ENCODE measurements around the gene RBM47. TPM values are rescaled to one million over a fixed set of nuclear protein-coding genes. Genes with fewer than 3 reads are reported as not detected.
"Not testable (repeated sequence)": the region's sequence is repeated elsewhere in the genome, so short reads cannot be mapped to it uniquely, and the experiment has no call there.

The RBM47 gene
- total RNA-seq, 1 donor from 2014 or later: 0.11 TPM

- no peaks in the 10 kb centered on the region for H3K4me1 Mint-ChIP-seq (ENCODE audit: unreplicated experiment)
- peaks cover 4% of the 10 kb centered on the region for H3K27me3 Mint-ChIP-seq (ENCODE audit: unreplicated experiment)
- H3K27ac Mint-ChIP-seq (ENCODE audit: unreplicated experiment): no peak overlapping the region
- peaks cover 4% of the 10 kb centered on the region for H3K9me3 Mint-ChIP-seq (ENCODE audit: unreplicated experiment)
- no peak for TF ChIP-seq CTCF (IDR thresholded peaks at IDR 0.05)
- H3K4me3 Mint-ChIP-seq (ENCODE audit: unreplicated experiment): no peak overlapping the region
- no peak for DNase-seq (ENCODE audit: extremely low spot score, unreplicated experiment)
- no peaks in the 10 kb centered on the region for H3K36me3 Mint-ChIP-seq (ENCODE audit: unreplicated experiment)
Observed at GRCh38 chr4:40417941-40418340, 211.7 kb downstream of the RBM47 start.

- Mint-ChIP-seq H3K27me3 (ENCODE audit: unreplicated experiment) (peaks cover 10% of the 10 kb centered on the region), H3K4me3 (ENCODE audit: unreplicated experiment) (no peak overlapping the region), H3K9me3 (ENCODE audit: unreplicated experiment) (peaks cover 4% of the 10 kb centered on the region), H3K36me3 (ENCODE audit: unreplicated experiment) (no peaks in the 10 kb centered on the region), H3K27ac (ENCODE audit: unreplicated experiment) (no peak overlapping the region), H3K4me1 (ENCODE audit: unreplicated experiment) (no peaks in the 10 kb centered on the region)
- no peak for DNase-seq (ENCODE audit: extremely low spot score, unreplicated experiment)
- TF ChIP-seq CTCF (IDR thresholded peaks at IDR 0.05): no peak
Observed at GRCh38 chr4:40414673-40415072, 215.0 kb downstream of the RBM47 start.

GRCh38 chr4:40412866-40413795 is 216.5 kb downstream of the RBM47 start:
- Mint-ChIP-seq H3K27me3 (ENCODE audit: unreplicated experiment) (peaks cover 10% of the 10 kb centered on the region), H3K4me1 (ENCODE audit: unreplicated experiment) (no peaks in the 10 kb centered on the region), H3K36me3 (ENCODE audit: unreplicated experiment) (no peaks in the 10 kb centered on the region), H3K4me3 (ENCODE audit: unreplicated experiment) (no peak overlapping the region), H3K9me3 (ENCODE audit: unreplicated experiment) (no peaks in the 10 kb centered on the region), H3K27ac (ENCODE audit: unreplicated experiment) (no peak overlapping the region)
- no peak for TF ChIP-seq CTCF (IDR thresholded peaks at IDR 0.05)
- DNase-seq (ENCODE audit: extremely low spot score, unreplicated experiment): no peak

- no peaks in the 10 kb centered on the region for H3K4me1 Mint-ChIP-seq (ENCODE audit: unreplicated experiment)
- H3K36me3 Mint-ChIP-seq (ENCODE audit: unreplicated experiment): no peaks in the 10 kb centered on the region
- H3K9me3 Mint-ChIP-seq (ENCODE audit: unreplicated experiment): no peaks in the 10 kb centered on the region
- no peak overlapping the region for H3K27ac Mint-ChIP-seq (ENCODE audit: unreplicated experiment)
- no peak for DNase-seq (ENCODE audit: extremely low spot score, unreplicated experiment)
- TF ChIP-seq CTCF (IDR thresholded peaks at IDR 0.05): no peak
- H3K27me3 Mint-ChIP-seq (ENCODE audit: unreplicated experiment): peaks cover 10% of the 10 kb centered on the region
- no peak overlapping the region for H3K4me3 Mint-ChIP-seq (ENCODE audit: unreplicated experiment)
Observed at GRCh38 chr4:40412388-40412787, 217.3 kb downstream of the RBM47 start.

GRCh38 chr4:40409835-40410234 is 219.8 kb downstream of the RBM47 start:
- Mint-ChIP-seq H3K36me3 (ENCODE audit: unreplicated experiment) (no peaks in the 10 kb centered on the region), H3K27ac (ENCODE audit: unreplicated experiment) (no peak overlapping the region), H3K9me3 (ENCODE audit: unreplicated experiment) (no peaks in the 10 kb centered on the region), H3K27me3 (ENCODE audit: unreplicated experiment) (peaks cover 10% of the 10 kb centered on the region), H3K4me1 (ENCODE audit: unreplicated experiment) (no peaks in the 10 kb centered on the region), H3K4me3 (ENCODE audit: unreplicated experiment) (no peak overlapping the region)
- DNase-seq (ENCODE audit: extremely low spot score, unreplicated experiment): no peak
- no peak for TF ChIP-seq CTCF (IDR thresholded peaks at IDR 0.05)

GRCh38 chr4:40407468-40407867 is 222.2 kb downstream of the RBM47 start:
- not testable (repeated sequence) for H3K4me1 Mint-ChIP-seq (ENCODE audit: unreplicated experiment); H3K9me3 Mint-ChIP-seq (ENCODE audit: unreplicated experiment); DNase-seq (ENCODE audit: extremely low spot score, unreplicated experiment)

More at GRCh38 chr4:40407468-40407867, 222.2 kb downstream of the RBM47 start:
- H3K27me3 Mint-ChIP-seq (ENCODE audit: unreplicated experiment); H3K36me3 Mint-ChIP-seq (ENCODE audit: unreplicated experiment); H3K4me3 Mint-ChIP-seq (ENCODE audit: unreplicated experiment); H3K27ac Mint-ChIP-seq (ENCODE audit: unreplicated experiment): not testable (repeated sequence)

Measured in osteocyte (in vitro differentiated cells).